IMR-90 (cell line): ENCODE results near the gene THOC2.

Experiments used
- BHLHE40 ChIP-seq: fragments of 150-350 bp; IDR thresholded peaks from 2 replicates; pipeline ENCODE4 v1.6.1; 2016; ENCODE audit warnings: mild to moderate bottlenecking, low read depth, low read length
- CEBPB ChIP-seq: IDR thresholded peaks from 2 replicates; pipeline ENCODE4 v1.6.1; 2012; ENCODE audit warnings: low read depth, low read length, improper control_type of control experiment
- CHD1 ChIP-seq: IDR thresholded peaks from 2 replicates; pipeline ENCODE4 v1.6.1; 2012; ENCODE audit warnings: low read depth, low read length, improper control_type of control experiment
- FOS ChIP-seq: fragments of 150-350 bp; IDR thresholded peaks from 2 replicates; pipeline ENCODE4 v1.6.1; 2016; ENCODE audit warnings: low read depth, low read length
- MAFK ChIP-seq: IDR thresholded peaks from 2 replicates; pipeline ENCODE4 v1.6.1; 2012; ENCODE audit warnings: low read depth, low read length, improper control_type of control experiment
- MAZ ChIP-seq: IDR thresholded peaks from 2 replicates; pipeline ENCODE4 v1.6.1; 2012; ENCODE audit warnings: low read depth, mild to moderate bottlenecking, low read length, improper control_type of control experiment, moderate library complexity, borderline replicate concordance
- POLR2A ChIP-seq: IDR thresholded peaks from 2 replicates; pipeline ENCODE4 v1.6.1; 2012; ENCODE audit warnings: mild to moderate bottlenecking, low read depth, low read length
- RAD21 ChIP-seq: IDR thresholded peaks from 2 replicates; pipeline ENCODE4 v1.6.1; 2012; ENCODE audit warnings: low read length, improper control_type of control experiment
- RCOR1 ChIP-seq: IDR thresholded peaks from 2 replicates; pipeline ENCODE4 v1.6.1; 2012; ENCODE audit warnings: mild to moderate bottlenecking, low read length, improper control_type of control experiment; ENCODE audit not compliant: insufficient replicate concordance
- RFX5 ChIP-seq: IDR thresholded peaks from 2 replicates; pipeline ENCODE4 v1.8.0; 2012; ENCODE audit warnings: low read depth, mild to moderate bottlenecking, low read length, moderate library complexity
- TF ChIP-seq, protein P1 (sequence below): conservative IDR thresholded peaks from 2 replicates; pipeline ENCODE4 v1.5.1; 2012; ENCODE audit warnings: mild to moderate bottlenecking, low read depth, low read length, improper control_type of control experiment
- TF ChIP-seq, protein P2 (sequence below): fragments of 150-350 bp; IDR thresholded peaks from 2 replicates; pipeline ENCODE4 v1.6.1; 2016; ENCODE audit warnings: low read depth, mild to moderate bottlenecking, low read length, moderate library complexity, borderline replicate concordance

DNA sequence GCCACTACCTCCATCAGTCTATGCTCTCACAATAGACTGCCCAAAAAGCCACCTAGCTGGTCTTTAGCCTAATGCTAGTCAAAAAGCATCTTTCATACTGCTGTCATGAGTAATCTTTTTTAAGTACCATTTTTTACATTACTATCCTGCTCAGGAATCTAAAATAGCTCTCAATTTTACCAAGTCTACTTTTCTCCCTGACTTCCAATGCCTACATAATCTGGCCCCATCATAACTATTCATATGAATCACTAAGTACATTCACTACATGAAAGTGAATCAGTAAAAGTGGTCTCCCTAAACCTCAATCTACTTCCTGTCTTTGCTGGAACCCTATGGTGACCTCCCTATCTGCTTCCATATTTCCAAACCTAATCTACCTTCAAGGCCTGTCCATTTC lies 105.9 kb downstream of the THOC2 start:
- TF ChIP-seq BHLHE40 = no peak
- no peak for TF ChIP-seq POLR2A
- TF ChIP-seq, protein P1, sequence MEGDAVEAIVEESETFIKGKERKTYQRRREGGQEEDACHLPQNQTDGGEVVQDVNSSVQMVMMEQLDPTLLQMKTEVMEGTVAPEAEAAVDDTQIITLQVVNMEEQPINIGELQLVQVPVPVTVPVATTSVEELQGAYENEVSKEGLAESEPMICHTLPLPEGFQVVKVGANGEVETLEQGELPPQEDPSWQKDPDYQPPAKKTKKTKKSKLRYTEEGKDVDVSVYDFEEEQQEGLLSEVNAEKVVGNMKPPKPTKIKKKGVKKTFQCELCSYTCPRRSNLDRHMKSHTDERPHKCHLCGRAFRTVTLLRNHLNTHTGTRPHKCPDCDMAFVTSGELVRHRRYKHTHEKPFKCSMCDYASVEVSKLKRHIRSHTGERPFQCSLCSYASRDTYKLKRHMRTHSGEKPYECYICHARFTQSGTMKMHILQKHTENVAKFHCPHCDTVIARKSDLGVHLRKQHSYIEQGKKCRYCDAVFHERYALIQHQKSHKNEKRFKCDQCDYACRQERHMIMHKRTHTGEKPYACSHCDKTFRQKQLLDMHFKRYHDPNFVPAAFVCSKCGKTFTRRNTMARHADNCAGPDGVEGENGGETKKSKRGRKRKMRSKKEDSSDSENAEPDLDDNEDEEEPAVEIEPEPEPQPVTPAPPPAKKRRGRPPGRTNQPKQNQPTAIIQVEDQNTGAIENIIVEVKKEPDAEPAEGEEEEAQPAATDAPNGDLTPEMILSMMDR = no peak
- no peak for TF ChIP-seq RFX5
- TF ChIP-seq CHD1 = no peak
- no peak for TF ChIP-seq MAZ
- TF ChIP-seq RAD21 = no peak
- no peak for TF ChIP-seq CEBPB
- TF ChIP-seq, protein P2, sequence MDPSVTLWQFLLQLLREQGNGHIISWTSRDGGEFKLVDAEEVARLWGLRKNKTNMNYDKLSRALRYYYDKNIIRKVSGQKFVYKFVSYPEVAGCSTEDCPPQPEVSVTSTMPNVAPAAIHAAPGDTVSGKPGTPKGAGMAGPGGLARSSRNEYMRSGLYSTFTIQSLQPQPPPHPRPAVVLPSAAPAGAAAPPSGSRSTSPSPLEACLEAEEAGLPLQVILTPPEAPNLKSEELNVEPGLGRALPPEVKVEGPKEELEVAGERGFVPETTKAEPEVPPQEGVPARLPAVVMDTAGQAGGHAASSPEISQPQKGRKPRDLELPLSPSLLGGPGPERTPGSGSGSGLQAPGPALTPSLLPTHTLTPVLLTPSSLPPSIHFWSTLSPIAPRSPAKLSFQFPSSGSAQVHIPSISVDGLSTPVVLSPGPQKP = no peak
- TF ChIP-seq MAFK = no peak
- TF ChIP-seq RCOR1 = no peak
- TF ChIP-seq FOS = no peak
